Raji (cell line): Measurements from ENCODE around the gene SPR.

Experiments used
- POLR2A ChIP-seq: IDR thresholded peaks from 2 replicates; pipeline ENCODE4 v1.6.1; 2011; ENCODE audit warnings: low read depth, low read length, control low read depth; ENCODE audit not compliant: insufficient read depth

SPR gene

DNA sequence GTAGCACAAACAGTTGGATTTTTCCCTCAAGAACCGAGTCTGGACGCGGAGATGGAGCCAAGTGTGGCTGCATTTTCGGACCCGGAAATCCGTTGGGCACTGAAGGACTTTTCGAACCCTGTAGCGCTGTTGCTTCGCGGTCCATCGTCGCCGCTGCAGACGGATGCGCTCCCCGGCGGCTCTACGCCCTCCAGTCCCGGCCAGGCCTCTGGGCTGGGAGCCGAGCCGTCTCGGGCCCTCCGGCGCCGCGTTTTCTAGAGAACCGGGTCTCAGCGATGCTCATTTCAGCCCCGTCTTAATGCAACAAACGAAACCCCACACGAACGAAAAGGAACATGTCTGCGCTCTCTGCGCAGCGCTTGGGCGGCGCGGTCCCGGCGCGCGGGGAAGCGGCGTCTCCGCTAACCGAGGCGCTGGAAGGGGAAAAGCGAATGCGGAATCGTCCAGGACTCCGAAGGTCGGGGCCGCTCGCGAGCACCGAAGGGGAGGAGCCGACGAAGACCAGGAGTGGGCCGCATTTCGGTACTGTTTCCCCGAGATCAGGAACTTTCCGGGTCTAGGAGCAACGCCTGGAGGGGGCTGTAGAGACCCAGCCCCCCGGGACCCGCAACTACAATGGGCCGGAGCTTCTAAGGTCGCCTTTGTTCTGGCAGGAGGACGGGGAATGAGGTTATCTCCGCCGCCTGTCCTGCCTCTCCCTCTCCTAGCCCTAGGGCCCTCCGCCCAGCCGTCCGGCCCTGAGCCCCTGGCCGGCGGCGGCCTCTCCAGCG lies 33.3 kb downstream of the SPR start:
- no peak for TF ChIP-seq POLR2A

- TF ChIP-seq POLR2A = no peak
Measured at GRCh38 chr2:72921088-72921851, 34.1 kb downstream of the SPR start.

- TF ChIP-seq POLR2A = no peak
Measured at GRCh38 chr2:72921853-72922252, 34.6 kb downstream of the SPR start.

GRCh38 chr2:72923833-72924352 lies 36.7 kb downstream of the SPR start:
- no peak for TF ChIP-seq POLR2A

DNA sequence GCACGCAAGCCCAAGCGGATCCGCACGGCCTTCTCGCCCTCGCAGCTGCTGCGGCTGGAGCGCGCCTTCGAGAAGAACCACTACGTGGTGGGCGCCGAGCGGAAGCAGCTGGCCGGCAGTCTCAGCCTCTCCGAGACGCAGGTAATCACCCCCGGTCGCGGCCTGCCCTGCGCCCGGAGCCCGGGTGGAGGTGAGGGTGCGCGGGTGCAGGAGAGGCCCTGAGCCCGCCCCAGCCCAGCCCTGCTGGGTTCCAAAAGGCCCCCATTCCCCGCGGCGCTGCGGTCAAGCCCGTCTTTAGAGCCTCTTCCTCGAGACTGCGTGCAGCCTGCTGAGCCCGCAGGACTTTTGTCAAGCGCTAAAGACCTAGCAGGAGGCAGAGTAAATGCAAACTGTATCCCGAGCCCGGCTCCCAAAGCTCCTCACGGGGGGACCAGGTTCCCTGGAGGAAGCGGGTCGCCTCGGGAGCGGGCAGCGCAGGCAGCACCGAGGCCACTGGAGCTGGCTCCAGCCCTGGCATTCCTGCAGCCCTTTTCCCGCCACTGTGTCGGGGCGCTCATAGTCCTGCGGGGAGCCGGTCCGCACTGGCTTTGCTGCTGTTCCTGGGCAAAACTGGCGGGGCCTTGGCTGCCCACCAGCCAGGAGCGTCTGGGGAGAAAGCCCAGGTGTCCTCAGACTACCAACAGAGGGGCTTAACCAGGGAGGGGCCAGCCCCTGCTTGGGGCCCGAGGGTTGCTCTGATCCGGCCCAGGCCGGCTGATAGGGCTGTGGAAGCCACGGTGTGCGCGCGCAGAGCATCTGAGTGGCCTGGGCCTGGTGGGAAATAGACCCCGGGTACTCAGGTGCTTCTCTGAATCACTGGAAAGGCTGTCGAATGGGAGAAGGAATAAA lies 37.4 kb downstream of the SPR start:
- TF ChIP-seq POLR2A = no peak

GRCh38 chr2:72925328-72925943 lies 38.2 kb downstream of the SPR start:
- no peak for TF ChIP-seq POLR2A

DNA sequence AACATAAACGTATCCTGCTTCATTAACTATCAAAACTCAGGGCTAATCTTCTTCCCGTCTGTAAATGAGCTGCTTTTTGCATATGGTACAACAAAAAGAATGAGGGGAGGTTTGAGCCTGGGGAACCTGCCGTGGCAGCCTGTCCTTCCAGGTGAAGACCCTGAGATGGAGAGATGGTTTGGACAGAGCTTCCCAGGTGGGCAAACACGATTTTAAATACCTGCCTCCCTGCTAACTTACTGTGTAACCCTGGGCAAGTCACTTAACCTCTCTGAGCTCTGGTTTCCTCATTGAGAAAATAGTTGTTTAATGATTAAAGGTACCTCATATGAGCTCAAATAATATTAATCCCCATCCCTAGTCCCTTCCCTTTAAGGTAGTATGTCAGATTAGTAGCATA lies 39.2 kb downstream of the SPR start:
- no peak for TF ChIP-seq POLR2A

DNA sequence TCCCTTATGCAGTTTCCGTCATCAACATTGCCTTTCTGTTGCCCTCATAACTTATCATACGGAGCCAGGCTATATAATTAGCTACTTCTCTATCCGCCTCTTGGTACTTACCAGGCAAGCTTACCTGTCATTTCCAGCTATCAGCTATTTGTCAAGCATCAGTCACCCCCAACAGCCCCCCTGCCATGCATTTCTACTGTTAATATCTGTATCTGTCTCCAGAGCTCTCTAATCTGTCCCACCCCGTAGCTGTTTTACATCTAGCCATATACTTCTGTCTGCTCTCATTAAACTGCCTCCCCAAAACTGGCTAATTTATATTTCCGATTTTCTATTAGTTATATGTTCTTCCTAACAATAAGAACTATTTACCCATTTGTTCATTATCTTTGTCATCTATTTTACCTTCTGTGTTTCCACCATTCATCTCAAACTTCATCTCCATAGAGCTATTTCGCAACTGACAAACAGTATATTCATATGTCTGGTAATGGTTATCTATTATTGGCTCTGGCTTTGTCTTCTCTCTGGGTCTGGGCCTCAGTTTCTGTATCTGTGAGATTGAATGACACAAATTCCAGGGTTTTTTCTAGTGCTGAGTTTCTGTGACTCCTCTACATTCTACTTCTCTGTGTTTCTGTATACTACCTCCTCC lies 39.7 kb downstream of the SPR start:
- TF ChIP-seq POLR2A = no peak

DNA sequence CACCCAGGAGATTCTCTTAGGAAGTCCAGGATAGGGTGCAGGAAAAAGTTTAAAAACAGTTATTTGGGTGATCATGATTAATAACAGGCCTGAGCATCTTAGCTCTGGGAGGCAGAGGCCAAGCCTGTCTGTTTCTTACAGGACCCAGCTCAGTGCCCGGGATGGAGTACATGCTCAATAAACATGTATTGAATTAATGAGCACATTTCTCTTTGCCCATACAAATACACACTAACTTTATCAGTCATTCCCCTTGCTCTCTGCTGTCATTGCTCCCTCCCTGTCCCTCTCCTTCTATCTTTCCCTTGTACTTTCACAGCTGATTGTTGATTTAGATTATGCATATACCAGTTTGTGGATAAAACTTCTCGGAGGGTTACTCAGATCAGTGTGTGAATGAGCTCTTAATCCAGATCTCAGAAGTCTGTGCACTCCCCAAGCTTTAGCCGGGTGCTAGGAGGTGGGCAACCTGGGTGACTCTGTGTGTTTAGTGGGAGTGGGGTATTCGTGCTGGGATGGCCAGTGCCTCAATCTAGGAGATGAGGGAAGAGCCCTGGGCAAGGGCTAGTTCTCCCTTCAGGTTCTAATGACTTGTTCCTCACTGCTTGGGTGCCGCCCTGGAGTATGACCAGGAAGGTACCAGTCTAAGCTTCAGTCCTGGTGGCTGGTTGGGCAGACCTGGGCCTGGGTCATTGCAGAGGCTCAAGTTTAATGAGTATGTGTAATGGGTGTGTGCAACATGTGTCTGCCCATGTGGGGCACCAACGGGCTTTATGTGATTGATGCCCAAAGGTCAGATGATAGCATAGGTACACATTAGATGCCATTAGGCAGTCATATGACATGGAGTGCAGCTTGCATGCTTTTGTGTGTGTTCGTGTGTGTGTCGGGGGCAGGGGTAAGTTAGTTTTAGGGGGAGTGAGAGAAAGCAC lies 40.7 kb downstream of the SPR start:
- no peak for TF ChIP-seq POLR2A

- TF ChIP-seq POLR2A = no peak
Measured at GRCh38 chr2:72929010-72929409, 41.8 kb downstream of the SPR start.

- TF ChIP-seq POLR2A = no peak
Measured at GRCh38 chr2:72931280-72931910, 44.2 kb downstream of the SPR start.

DNA sequence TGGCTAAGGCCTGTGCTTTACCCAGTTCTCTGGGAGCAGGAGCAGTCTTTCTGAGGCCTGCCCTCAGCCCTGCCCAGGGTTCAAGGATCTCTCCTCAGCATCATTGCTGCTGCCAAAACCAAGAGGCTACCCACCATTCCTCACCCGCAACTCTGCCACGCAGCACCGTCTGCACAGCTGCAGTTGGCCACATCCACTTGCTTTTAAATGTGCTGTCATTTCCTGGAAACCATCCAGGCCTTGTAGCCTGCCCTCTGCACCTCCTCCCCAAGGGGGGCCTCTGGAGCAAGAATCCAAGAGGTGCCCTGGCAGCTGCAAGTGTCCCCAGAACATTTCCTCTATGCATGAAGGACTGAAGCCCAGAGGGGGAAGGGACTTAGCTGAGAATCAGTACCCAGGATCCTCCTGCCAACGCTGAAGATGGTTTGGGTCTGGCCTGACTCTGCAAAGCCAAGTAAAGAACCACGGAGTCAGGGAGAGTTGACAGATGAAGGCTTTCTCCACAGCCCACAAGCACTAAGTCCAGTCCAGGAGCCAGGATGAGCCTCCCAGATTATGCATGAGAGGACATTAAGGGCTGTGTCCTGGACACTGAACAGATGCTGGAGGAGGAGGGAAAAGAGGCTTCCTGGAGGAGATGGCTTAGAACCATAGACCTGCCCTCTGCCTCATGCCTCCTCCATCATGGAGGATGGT lies 45.0 kb downstream of the SPR start:
- no peak for TF ChIP-seq POLR2A
